Nephron (organoid): ENCODE results near the gene TESK2.

Experiments
- H3K27ac Mint-ChIP-seq, 3 experiments: 2 replicates each; pipeline ENCODE4 v1.8.0; 2020; ENCODE audit warnings: mixed read lengths in 3 of 3, mild to moderate bottlenecking in 2 of 3, moderate library complexity in 1 of 3
- H3K27me3 Mint-ChIP-seq: 2 replicates; pipeline ENCODE4 v1.8.0; 2021; ENCODE audit warnings: low read depth, mild to moderate bottlenecking, moderate library complexity, mixed read lengths
- H3K36me3 Mint-ChIP-seq: 2 replicates; pipeline ENCODE4 v1.8.0; 2020; ENCODE audit warnings: low read depth, mixed read lengths
- H3K4me1 Mint-ChIP-seq: 2 replicates; pipeline ENCODE4 v1.8.0; 2020; ENCODE audit warnings: mixed read lengths
- H3K4me3 Mint-ChIP-seq, 3 experiments: 2 replicates each; pipeline ENCODE4 v1.8.0; 2020; ENCODE audit warnings: mild to moderate bottlenecking in 3 of 3, mixed read lengths in 3 of 3, moderate library complexity in 2 of 3
- H3K9me3 Mint-ChIP-seq: 2 replicates; pipeline ENCODE4 v1.8.0; 2020; ENCODE audit warnings: mixed read lengths
- CTCF ChIP-seq, 3 experiments: fragments of 200-600 bp; sonication (generic); IDR thresholded peaks; one replicate each; pipeline ENCODE4 v1.5.0; 2021; ENCODE audit warnings: antibody characterized with exemption in 3 of 3; ENCODE audit not compliant: unreplicated experiment in 3 of 3

TESK2 gene

GRCh38 chr1:45303520-45304310 lies 187.2 kb downstream of the TESK2 start:
- Mint-ChIP-seq H3K27me3 (no peaks in the 10 kb centered on the region), H3K27ac (peak overlapping the region; percentile 96 to 99 (median 98)), H3K9me3 (no peaks in the 10 kb centered on the region), H3K4me1 (peaks cover 31% of the 10 kb centered on the region), H3K36me3 (no peaks in the 10 kb centered on the region), H3K4me3 (peak overlapping the region; percentile 94 to 95 (median 94))
- peak; percentile 55 to 73 (median 60) for TF ChIP-seq CTCF (IDR thresholded peaks at IDR 0.05; ENCODE audit: unreplicated experiment in 3 of 3)

GRCh38 chr1:45302505-45303150 lies 188.3 kb downstream of the TESK2 start:
- no peaks in the 10 kb centered on the region for H3K36me3 Mint-ChIP-seq

GRCh38 chr1:45300669-45300997 lies 190.3 kb downstream of the TESK2 start:
- Mint-ChIP-seq H3K9me3 (no peaks in the 10 kb centered on the region), H3K27me3 (no peaks in the 10 kb centered on the region), H3K36me3 (no peaks in the 10 kb centered on the region), H3K27ac (peak overlapping the region; percentile 36 to 80 (median 39)), H3K4me3 (peak overlapping the region; percentile 64 to 80 (median 70)), H3K4me1 (peaks cover 31% of the 10 kb centered on the region)
- TF ChIP-seq CTCF (IDR thresholded peaks at IDR 0.05; ENCODE audit: unreplicated experiment in 3 of 3), result no peak

More at GRCh38 chr1:45302505-45303150, 188.3 kb downstream of the TESK2 start:
- H3K4me1 Mint-ChIP-seq, result peaks cover 34% of the 10 kb centered on the region
- H3K27me3 Mint-ChIP-seq, result no peaks in the 10 kb centered on the region
- peak overlapping the region; percentile 69 to 85 (median 81) for H3K4me3 Mint-ChIP-seq
- TF ChIP-seq CTCF (IDR thresholded peaks at IDR 0.05; ENCODE audit: unreplicated experiment in 3 of 3), result no peak
- H3K9me3 Mint-ChIP-seq, result no peaks in the 10 kb centered on the region
- peak overlapping the region in 1 of 3 experiments; percentile 54 for H3K27ac Mint-ChIP-seq

GRCh38 chr1:45299981-45300668 lies 190.8 kb downstream of the TESK2 start:
- Mint-ChIP-seq H3K27ac (peak overlapping the region; percentile 36 to 80 (median 39)), H3K4me3 (peak overlapping the region; percentile 64 to 80 (median 70)), H3K9me3 (no peaks in the 10 kb centered on the region), H3K36me3 (no peaks in the 10 kb centered on the region), H3K27me3 (no peaks in the 10 kb centered on the region), H3K4me1 (peaks cover 27% of the 10 kb centered on the region)
- TF ChIP-seq CTCF (IDR thresholded peaks at IDR 0.05; ENCODE audit: unreplicated experiment in 3 of 3), result peak; percentile 75 to 81 (median 76)

- no peaks in the 10 kb centered on the region for H3K9me3 Mint-ChIP-seq
- no peak for TF ChIP-seq CTCF (IDR thresholded peaks at IDR 0.05; ENCODE audit: unreplicated experiment in 3 of 3)
- H3K36me3 Mint-ChIP-seq, result no peaks in the 10 kb centered on the region
- H3K4me3 Mint-ChIP-seq, result no peak overlapping the region
- H3K27ac Mint-ChIP-seq, result no peak overlapping the region
- no peaks in the 10 kb centered on the region for H3K27me3 Mint-ChIP-seq
- H3K4me1 Mint-ChIP-seq, result peaks cover 19% of the 10 kb centered on the region
Measured at GRCh38 chr1:45299296-45299695, 191.7 kb downstream of the TESK2 start.
